AG04450 (cell line): ENCODE measurements around the gene GMPPA. TPM values are rescaled to one million over a fixed set of nuclear protein-coding genes. Genes with fewer than 3 reads are reported as not detected.
A peak's percentile ranks its signal among the peaks of the same experiment; 100 is the strongest.

Experiments
- CTCF ChIA-PET: fragments of 300-600, 350-600 bp; formaldehyde crosslinking; extraction: SDS; loops from one replicate; lab custom pipeline; 2022; ENCODE audit warnings: antibody characterized with exemption, inconsistent platforms; lab: Charles Lee
- POLR2A ChIA-PET: fragments of 350-600 bp; formaldehyde crosslinking; extraction: SDS; loops from one replicate; lab custom pipeline; 2021; ENCODE audit warnings: antibody characterized with exemption, inconsistent platforms; lab: Yijun Ruan, JAX
- DNase-seq: peaks from one replicate; pipeline ENCODE4 v3.0.0-alpha.2; 2011; ENCODE audit warnings: low read depth, low spot score
- H3K27ac ChIP-seq: one replicate; pipeline ENCODE4 v1.5.1; 2012; ENCODE audit warnings: low read depth, low read length, control low read depth
- H3K27me3 ChIP-seq: one replicate; pipeline ENCODE4 v1.6.0; 2012; ENCODE audit warnings: low read length; ENCODE audit not compliant: control insufficient read depth, insufficient read depth
- H3K4me3 ChIP-seq: 2 replicates; pipeline ENCODE4 v1.5.1; 2011; ENCODE audit warnings: mild to moderate bottlenecking, low read depth, low read length, control low read depth
- H3K9me3 ChIP-seq: 2 replicates; pipeline ENCODE4 v1.5.1; 2012; ENCODE audit warnings: low read length; ENCODE audit not compliant: control insufficient read depth, insufficient read depth
- CTCF ChIP-seq: IDR thresholded peaks from 2 replicates; pipeline ENCODE4 v1.5.1; 2011; ENCODE audit warnings: low read depth, low read length, control low read depth, inconsistent platforms
- polyA plus RNA-seq: library from polyadenylated mRNA; depleted of rRNA; stranded (reverse); fragments of >200 nt; gene quantifications from 2 replicates; pipeline ENCODE4 v1.2.3, GENCODE V29; 2011

The GMPPA gene
- polyA plus RNA-seq, 1 experiment: 90.1 TPM

- DNase-seq: peak; percentile 87
- H3K27me3 ChIP-seq: no peaks in the 10 kb centered on the region
- H3K9me3 ChIP-seq: no peaks in the 10 kb centered on the region; the same call in 1 of the 2 replicates
- no peak for TF ChIP-seq CTCF
- ChIA-PET CTCF (interaction anchor here (0.8 to 6.4 kb wide), 12 partner anchors 10 to 159 kb away, joined by 3 to 29 read pairs (median 4); a partner anchor contains a TSS), POLR2A (interaction anchor here (0.6 to 1.8 kb wide), 9 partner anchors 9 to 46 kb away, joined by 3 to 8 read pairs (median 5); no protein-coding TSS in a partner anchor)
- H3K27ac ChIP-seq: peak overlapping the region; percentile 99
- no peak overlapping the region; the same call in 1 of the 2 replicates for H3K4me3 ChIP-seq
These were observed 44.8 kb upstream of the GMPPA start for GRCh38 chr2:219453671-219454590.

- POLR2A ChIA-PET: interaction anchor here (1.2 kb wide), 1 partner anchor 52 kb away, joined by 4 read pairs; no protein-coding TSS in a partner anchor
- Histone ChIP-seq H3K9me3 (no peaks in the 10 kb centered on the region; the same call in 1 of the 2 replicates), H3K4me3 (no peak overlapping the region), H3K27ac (no peak overlapping the region), H3K27me3 (no peaks in the 10 kb centered on the region)
- TF ChIP-seq CTCF: no peak
- DNase-seq: no peak
- CTCF ChIA-PET: interaction anchor here (0.9 to 6.4 kb wide), 5 partner anchors 21 to 75 kb away, joined by 3 to 29 read pairs (median 5); a partner anchor contains a TSS
These were observed 43.1 kb upstream of the GMPPA start for GRCh38 chr2:219455581-219455980.

GRCh38 chr2:219457784-219458369, 40.8 kb upstream of the GMPPA start:
- Histone ChIP-seq H3K27me3 (no peaks in the 10 kb centered on the region), H3K9me3 (no peaks in the 10 kb centered on the region), H3K4me3 (no peak overlapping the region), H3K27ac (no peak overlapping the region)
- ChIA-PET CTCF (interaction anchor here (0.7 to 6.4 kb wide), 12 partner anchors 8 to 72 kb away, joined by 3 to 29 read pairs (median 6); no protein-coding TSS in a partner anchor), POLR2A (no interaction called here)
- TF ChIP-seq CTCF: no peak
- DNase-seq: no peak

GRCh38 chr2:219458996-219459395, 39.7 kb upstream of the GMPPA start:
- no peaks in the 10 kb centered on the region for H3K9me3 ChIP-seq
- CTCF ChIA-PET: interaction anchor here (0.6 to 3.4 kb wide), 24 partner anchors 8 to 126 kb away, joined by 3 to 27 read pairs (median 6); partner anchors contain the start of gene GMPPA
- TF ChIP-seq CTCF: no peak
- no peak overlapping the region for H3K4me3 ChIP-seq
- no peaks in the 10 kb centered on the region for H3K27me3 ChIP-seq
- H3K27ac ChIP-seq: no peak overlapping the region
- DNase-seq: no peak
- POLR2A ChIA-PET: interaction anchor here (1.0 kb wide), 2 partner anchors 27 to 39 kb away, joined by 3 read pairs; no protein-coding TSS in a partner anchor
